Epithelial cell of umbilical artery (primary cell): ENCODE data around the gene FAM149B1. TPM values are rescaled to one million over a fixed set of nuclear protein-coding genes. Genes with fewer than 3 reads are reported as not detected.

Experiments used
- total RNA-seq: library from RNA; depleted of rRNA; stranded (reverse); fragments of >200 nt; gene quantifications from 2 replicates; pipeline ENCODE4 v1.2.3, GENCODE V29; 2014

Gene FAM149B1
- 23.7 and 25.7 TPM in 2 replicates for total RNA-seq

DNA sequence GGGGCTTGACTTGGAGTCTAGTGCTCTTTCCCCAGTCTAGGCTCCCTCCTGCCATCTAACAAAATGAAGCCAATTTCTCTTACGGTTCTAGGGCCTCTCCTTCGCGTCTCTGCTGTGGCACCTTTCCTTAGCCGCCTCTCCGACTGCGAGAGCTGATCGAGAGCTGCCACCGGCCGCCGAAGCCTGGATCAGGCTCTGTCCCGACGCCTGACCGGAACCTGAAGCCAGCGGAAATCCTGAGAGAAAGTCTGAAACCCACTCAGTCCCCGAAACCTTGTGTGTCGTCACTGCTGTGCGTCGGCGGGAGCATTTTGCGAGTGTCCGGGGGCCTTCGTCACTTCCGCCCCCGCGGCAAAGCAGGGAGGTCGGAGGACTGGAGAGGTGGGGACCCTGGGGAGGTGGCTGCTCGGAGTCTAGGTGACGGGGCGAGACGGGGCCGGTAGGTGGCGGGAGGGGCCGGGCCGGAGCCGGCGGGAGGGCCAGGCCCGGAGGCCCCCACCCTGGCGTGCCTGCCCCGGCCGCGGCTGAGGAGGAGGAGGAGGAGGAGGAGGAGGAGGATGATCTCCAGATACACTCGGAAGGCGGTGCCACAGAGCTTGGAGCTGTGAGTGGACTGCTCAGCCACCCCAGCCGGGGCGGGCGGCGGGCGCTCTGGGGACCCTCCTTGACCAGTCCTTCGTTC, at the start of gene FAM149B1, which contains the start of gene ECD:
Gene FAM149B1 (plus strand): TSS at position 337 of the 682 bp plus-strand sequence. CDS start 221 bp downstream, at position 558.
Gene ECD (minus strand): TSS at position 226 of the 682 bp plus-strand sequence. CDS start 4,071 bp downstream, outside the sequence.

DNA sequence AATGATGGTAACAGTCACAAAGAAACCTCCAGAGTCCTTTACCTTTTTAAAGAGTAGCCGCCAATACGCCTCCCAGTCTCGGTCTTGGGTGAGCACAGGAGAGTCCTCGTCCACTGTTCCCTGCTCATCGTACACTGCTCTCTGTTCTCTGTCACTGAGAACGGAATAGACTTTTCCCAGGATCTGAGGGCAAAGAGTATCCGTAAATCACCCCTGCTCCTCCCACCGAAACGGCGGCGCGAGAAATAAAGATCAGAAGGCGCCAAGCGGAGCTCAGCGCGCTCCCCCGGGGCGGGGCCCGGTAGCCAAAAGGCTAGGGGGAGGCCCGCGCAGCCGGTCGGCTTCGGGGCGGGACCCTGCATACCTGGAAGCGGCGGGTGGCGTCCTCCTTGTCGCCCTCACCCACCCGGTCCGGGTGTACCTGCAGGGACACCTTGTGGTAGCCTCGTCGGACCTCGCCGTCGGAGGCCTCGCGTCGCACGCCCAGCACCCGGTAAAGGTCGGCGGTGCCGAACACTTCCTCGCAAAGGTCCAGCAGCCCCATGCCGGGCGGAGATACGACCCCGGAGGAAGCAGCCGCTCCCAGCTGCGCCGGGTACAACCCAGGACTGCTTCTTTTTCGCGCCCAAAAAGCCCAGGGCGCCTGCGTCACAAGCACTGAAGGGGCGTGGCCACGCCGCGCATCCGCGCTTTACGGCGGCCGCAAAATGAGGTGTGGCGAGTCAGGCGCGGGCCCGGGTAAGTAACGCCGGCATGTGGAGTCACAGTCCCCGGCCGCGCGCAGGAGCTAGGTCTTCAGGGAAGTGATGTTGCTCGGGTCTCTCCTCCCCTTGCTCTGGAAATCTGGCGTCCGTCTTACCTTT, 79.0 kb downstream of the FAM149B1 start, which contains the start of gene DNAJC9:
Gene DNAJC9 (minus strand): TSS at position 610 of the 863 bp plus-strand sequence. CDS start 66 bp downstream, at position 544.

DNA sequence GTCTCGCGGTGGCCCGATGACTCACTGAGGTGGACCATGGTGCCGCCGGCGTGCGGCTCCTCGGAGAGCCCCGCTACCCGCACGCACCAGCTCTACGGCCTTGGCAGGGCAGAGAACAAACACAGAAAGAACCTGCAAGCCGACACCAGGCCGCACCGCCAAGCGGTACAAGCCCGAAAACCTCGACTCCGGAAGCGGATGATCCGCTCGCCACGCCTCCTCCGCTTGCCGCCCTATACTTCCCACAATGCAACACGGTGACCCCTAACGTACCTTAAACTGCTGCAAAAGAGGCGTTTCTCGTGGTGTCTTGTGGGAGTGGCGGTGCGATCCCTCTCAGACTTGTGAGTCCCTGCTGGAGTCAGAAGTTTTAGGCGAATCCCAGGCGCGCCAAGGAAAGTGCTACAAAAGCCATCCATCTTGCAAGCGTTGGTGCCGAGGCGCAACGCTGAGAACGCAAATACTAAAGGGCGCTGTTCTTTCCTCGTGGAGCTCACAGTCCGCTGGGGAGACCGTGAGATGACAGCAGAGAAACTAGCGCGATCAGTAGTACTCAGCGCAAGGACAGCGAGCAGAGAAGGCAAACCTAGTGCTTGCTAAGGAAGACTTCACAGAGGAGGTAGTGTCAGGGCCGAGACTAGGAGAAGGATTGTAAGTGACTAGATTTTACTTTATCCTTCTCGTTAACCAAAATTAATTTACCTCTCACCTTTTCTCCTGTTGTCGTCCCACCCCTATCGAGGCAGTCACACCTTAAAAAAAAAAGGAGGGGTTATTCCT, 84.7 kb downstream of the FAM149B1 start, which contains the start of gene MRPS16:
Gene MRPS16 (minus strand): TSS at position 200 of the 780 bp plus-strand sequence. CDS start 162 bp downstream, at position 38.

Other genes starting within 250 kb of the FAM149B1 start
- gene PLA2G12B, start 213.3 kb upstream of the FAM149B1 start, total RNA-seq = not detected in 2 replicates
- gene P4HA1, start 71.3 kb upstream of the FAM149B1 start, total RNA-seq = 111 and 138 TPM in 2 replicates
- gene NUDT13, start 57.7 kb upstream of the FAM149B1 start, total RNA-seq = 0.97 and 1.1 TPM in 2 replicates
- gene ECD, start 111 bp upstream of the FAM149B1 start, total RNA-seq = 32.8 and 33.4 TPM in 2 replicates
- 54.6 and 56.8 TPM in 2 replicates for gene DNAJC9, start 79.1 kb downstream of the FAM149B1 start, total RNA-seq
- gene MRPS16, start 84.5 kb downstream of the FAM149B1 start, total RNA-seq = 77.6 and 86.0 TPM in 2 replicates
- 0.30 and 0.32 TPM in 2 replicates for gene CFAP70, start 190.7 kb downstream of the FAM149B1 start, total RNA-seq
- gene ANXA7, start 245.9 kb downstream of the FAM149B1 start, total RNA-seq = 90.6 and 105 TPM in 2 replicates